Dedifferentiated amniotic fluid mesenchymal stem cell (primary cell): ENCODE data around the gene MEPCE.

Experiments used
- DNase-seq: peaks from one replicate; pipeline ENCODE4 v3.0.0-alpha.2; 2016; ENCODE audit errors: extremely low spot score

Gene MEPCE

GRCh38 chr7:100457033-100457432, 27.4 kb downstream of the MEPCE start:
- no peak for DNase-seq

GRCh38 chr7:100464210-100464660, 34.6 kb downstream of the MEPCE start, which contains the start of gene SPACDR:
Gene SPACDR (minus strand): TSS chr7:100464260. CDS start chr7:100464025, 235 bp downstream.
- DNase-seq: no peak

GRCh38 chr7:100464791-100465190, 35.2 kb downstream of the MEPCE start:
- DNase-seq: no peak

- no peak for DNase-seq
Observed at GRCh38 chr7:100465299-100465698, 35.7 kb downstream of the MEPCE start.

GRCh38 chr7:100465702-100466311, 36.2 kb downstream of the MEPCE start:
- peak; percentile 80 for DNase-seq

- DNase-seq: no peak
Observed at GRCh38 chr7:100466653-100467605, 37.3 kb downstream of the MEPCE start.

- no peak for DNase-seq
Observed at GRCh38 chr7:100467638-100468373, 38.2 kb downstream of the MEPCE start.

- DNase-seq: peak; percentile 48
Observed at GRCh38 chr7:100469227-100470044, 39.8 kb downstream of the MEPCE start.

GRCh38 chr7:100471021-100471420, 41.4 kb downstream of the MEPCE start:
- no peak for DNase-seq

- no peak for DNase-seq
Observed at GRCh38 chr7:100472121-100472851, 42.7 kb downstream of the MEPCE start.

GRCh38 chr7:100472854-100473499, 43.3 kb downstream of the MEPCE start:
- no peak for DNase-seq

GRCh38 chr7:100475549-100475948, 45.9 kb downstream of the MEPCE start:
- DNase-seq: no peak

GRCh38 chr7:100476101-100476780, 46.6 kb downstream of the MEPCE start:
- DNase-seq: no peak

- DNase-seq: no peak
Observed at GRCh38 chr7:100476903-100477870, 47.6 kb downstream of the MEPCE start.

GRCh38 chr7:100477871-100478267, 48.2 kb downstream of the MEPCE start:
- no peak for DNase-seq

GRCh38 chr7:100478958-100479660, 49.5 kb downstream of the MEPCE start, which contains the start of gene TSC22D4:
Gene TSC22D4 (minus strand): TSS chr7:100479214. CDS start chr7:100478038, 1,176 bp downstream.
- peak; percentile 94 for DNase-seq

- no peak for DNase-seq
Observed at GRCh38 chr7:100481466-100481865, 51.8 kb downstream of the MEPCE start.

- no peak for DNase-seq
Observed at GRCh38 chr7:100482728-100483089, 53.1 kb downstream of the MEPCE start.
